Parathyroid adenoma (tissue), 2 donors: ENCODE results near the gene GNB3.
"Not testable (repeated sequence)": the region's sequence is repeated elsewhere in the genome, so short reads cannot be mapped to it uniquely, and the experiment has no call there.

Experiments
- H2AFZ ChIP-seq: fragments of 300-600 bp; sonication (generic); one replicate; pipeline ENCODE4 v1.7.0; 2017; ENCODE audit warnings: antibody characterized with exemption, mild to moderate bottlenecking
- H3K27ac ChIP-seq: fragments of 300-600 bp; sonication (generic); one replicate; pipeline ENCODE4 v1.7.0; 2017
- H3K27me3 ChIP-seq: fragments of 300-600 bp; sonication (generic); one replicate; pipeline ENCODE4 v1.7.0; 2017; ENCODE audit warnings: low read length; ENCODE audit not compliant: control insufficient read depth, insufficient read depth
- H3K36me3 ChIP-seq: fragments of 300-600 bp; sonication (generic); one replicate; pipeline ENCODE4 v1.7.0; 2017; ENCODE audit warnings: low read length; ENCODE audit not compliant: control insufficient read depth, insufficient read depth
- H3K4me1 ChIP-seq: fragments of 300-600 bp; sonication (generic); one replicate; pipeline ENCODE4 v1.7.0; 2017; ENCODE audit warnings: control low read depth
- H3K4me2 ChIP-seq: fragments of 300-600 bp; sonication (generic); one replicate; pipeline ENCODE4 v1.7.0; 2017; ENCODE audit warnings: low read length
- H3K4me3 ChIP-seq: fragments of 300-600 bp; sonication (generic); one replicate; pipeline ENCODE4 v1.7.0; 2017; ENCODE audit warnings: low read depth, low read length
- H3K79me2 ChIP-seq: fragments of 300-600 bp; sonication (generic); one replicate; pipeline ENCODE4 v1.7.0; 2017; ENCODE audit warnings: control low read depth
- H3K9ac ChIP-seq: fragments of 300-600 bp; sonication (generic); one replicate; pipeline ENCODE4 v1.7.0; 2017; ENCODE audit warnings: mild to moderate bottlenecking
- H3K9me3 ChIP-seq: fragments of 300-600 bp; sonication (generic); one replicate; pipeline ENCODE4 v1.7.0; 2017; ENCODE audit warnings: low read length; ENCODE audit not compliant: control insufficient read depth
- TF ChIP-seq, protein P1 (sequence below): fragments of 300-600 bp; sonication (generic); IDR thresholded peaks from one replicate; pipeline ENCODE4 v1.7.0; 2017; ENCODE audit warnings: antibody characterized with exemption, mild to moderate bottlenecking
- donor health status: primary hyperparathyroidism.

GNB3 gene

GRCh38 chr12:6883252-6883651 is 42.5 kb downstream of the GNB3 start:
- H3K36me3 ChIP-seq: no peaks in the 10 kb centered on the region
- no peak overlapping the region for H3K4me3 ChIP-seq
- H3K4me1 ChIP-seq: no peaks in the 10 kb centered on the region
- no peaks in the 10 kb centered on the region for H3K9me3 ChIP-seq
- H3K79me2 ChIP-seq: no peaks in the 10 kb centered on the region
- no peak overlapping the region for H2AFZ ChIP-seq
- H3K9ac ChIP-seq: no peak overlapping the region
- no peak overlapping the region for H3K4me2 ChIP-seq
- H3K27ac ChIP-seq: no peak overlapping the region
- H3K27me3 ChIP-seq: no peaks in the 10 kb centered on the region
- TF ChIP-seq, protein P1, sequence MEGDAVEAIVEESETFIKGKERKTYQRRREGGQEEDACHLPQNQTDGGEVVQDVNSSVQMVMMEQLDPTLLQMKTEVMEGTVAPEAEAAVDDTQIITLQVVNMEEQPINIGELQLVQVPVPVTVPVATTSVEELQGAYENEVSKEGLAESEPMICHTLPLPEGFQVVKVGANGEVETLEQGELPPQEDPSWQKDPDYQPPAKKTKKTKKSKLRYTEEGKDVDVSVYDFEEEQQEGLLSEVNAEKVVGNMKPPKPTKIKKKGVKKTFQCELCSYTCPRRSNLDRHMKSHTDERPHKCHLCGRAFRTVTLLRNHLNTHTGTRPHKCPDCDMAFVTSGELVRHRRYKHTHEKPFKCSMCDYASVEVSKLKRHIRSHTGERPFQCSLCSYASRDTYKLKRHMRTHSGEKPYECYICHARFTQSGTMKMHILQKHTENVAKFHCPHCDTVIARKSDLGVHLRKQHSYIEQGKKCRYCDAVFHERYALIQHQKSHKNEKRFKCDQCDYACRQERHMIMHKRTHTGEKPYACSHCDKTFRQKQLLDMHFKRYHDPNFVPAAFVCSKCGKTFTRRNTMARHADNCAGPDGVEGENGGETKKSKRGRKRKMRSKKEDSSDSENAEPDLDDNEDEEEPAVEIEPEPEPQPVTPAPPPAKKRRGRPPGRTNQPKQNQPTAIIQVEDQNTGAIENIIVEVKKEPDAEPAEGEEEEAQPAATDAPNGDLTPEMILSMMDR: no peak

GRCh38 chr12:6883683-6884082 is 43.0 kb downstream of the GNB3 start:
- Histone ChIP-seq H3K9me3 (no peaks in the 10 kb centered on the region), H3K4me3 (no peak overlapping the region), H2AFZ (no peak overlapping the region), H3K9ac (no peak overlapping the region), H3K36me3 (no peaks in the 10 kb centered on the region), H3K27ac (no peak overlapping the region), H3K4me2 (no peak overlapping the region), H3K79me2 (no peaks in the 10 kb centered on the region), H3K27me3 (no peaks in the 10 kb centered on the region), H3K4me1 (no peaks in the 10 kb centered on the region)
- TF ChIP-seq, protein P1: no peak

DNA sequence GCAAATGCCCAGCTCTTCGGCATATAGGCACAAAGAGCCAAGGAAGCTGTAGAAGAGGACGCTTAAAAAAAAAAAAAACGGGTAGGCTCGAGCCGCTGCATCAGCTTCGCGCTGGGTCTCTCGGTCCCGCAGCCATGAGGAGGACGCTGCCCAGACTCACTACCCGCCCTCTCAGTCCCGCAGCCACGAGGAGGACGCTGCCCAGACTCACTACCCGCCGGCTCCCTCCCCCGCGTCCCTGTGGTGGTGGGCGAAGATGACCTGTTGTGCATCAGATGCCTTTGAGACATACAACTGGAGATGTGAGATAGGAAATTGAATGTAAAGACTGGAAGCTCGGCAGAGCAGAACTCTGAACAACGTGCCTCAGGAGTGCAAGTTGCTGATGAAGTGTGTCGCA is 43.8 kb downstream of the GNB3 start:
- no peaks in the 10 kb centered on the region for H3K79me2 ChIP-seq
- no peak overlapping the region for H2AFZ ChIP-seq
- no peaks in the 10 kb centered on the region for H3K4me1 ChIP-seq
- H3K27me3 ChIP-seq: no peaks in the 10 kb centered on the region
- no peaks in the 10 kb centered on the region for H3K9me3 ChIP-seq
- H3K36me3 ChIP-seq: no peaks in the 10 kb centered on the region
- H3K4me3 ChIP-seq: no peak overlapping the region
- no peak overlapping the region for H3K9ac ChIP-seq
- H3K4me2 ChIP-seq: no peak overlapping the region
- TF ChIP-seq, protein P1: no peak
- H3K27ac ChIP-seq: no peak overlapping the region

GRCh38 chr12:6886206-6886999 is 45.7 kb downstream of the GNB3 start:
- H3K27ac ChIP-seq: not testable (repeated sequence)

GRCh38 chr12:6887460-6887859 is 46.7 kb downstream of the GNB3 start:
- no peak overlapping the region for H3K4me3 ChIP-seq
- H3K9ac ChIP-seq: no peak overlapping the region
- H3K4me2 ChIP-seq: no peak overlapping the region
- no peak overlapping the region for H3K27ac ChIP-seq
- TF ChIP-seq, protein P1: no peak
- H3K36me3 ChIP-seq: no peaks in the 10 kb centered on the region
- no peaks in the 10 kb centered on the region for H3K79me2 ChIP-seq
- H2AFZ ChIP-seq: no peak overlapping the region
- peaks cover 6% of the 10 kb centered on the region for H3K4me1 ChIP-seq
- H3K27me3 ChIP-seq: no peaks in the 10 kb centered on the region
- H3K9me3 ChIP-seq: no peaks in the 10 kb centered on the region

More at GRCh38 chr12:6886206-6886999, 45.7 kb downstream of the GNB3 start:
- H3K9me3 ChIP-seq, H3K79me2 ChIP-seq, H3K4me2 ChIP-seq, H2AFZ ChIP-seq, H3K9ac ChIP-seq, H3K4me1 ChIP-seq, H3K27me3 ChIP-seq, H3K36me3 ChIP-seq, H3K4me3 ChIP-seq: not testable (repeated sequence)
